OCI-LY7 (cell line): ENCODE data around the gene ZNF423. TPM values are rescaled to one million over a fixed set of nuclear protein-coding genes. Genes with fewer than 3 reads are reported as not detected.

ENCODE experiments used
- BruUV-seq: library from RNA; stranded (reverse); fragments of 400-500 nt; replicated peaks from 2 replicates; lab custom pipeline; 2021; lab: Mats Ljungman, UMichigan
- CTCF ChIA-PET: fragments of 300-600 bp; sonication (Branson Sonifier 250); formaldehyde crosslinking; loops from one replicate; lab custom pipeline; 2022; ENCODE audit warnings: antibody characterized with exemption; ENCODE audit not compliant: unreplicated experiment; lab: Charles Lee
- POLR2A ChIA-PET: fragments of 300-600 bp; sonication (Branson Sonifier 250); formaldehyde crosslinking; loops from one replicate; lab custom pipeline; 2022; ENCODE audit warnings: antibody characterized with exemption; lab: Charles Lee
- DNase-seq: peaks from one replicate; pipeline ENCODE4 v3.0.0-alpha.2; 2015; ENCODE audit warnings: low spot score
- H2AFZ ChIP-seq: fragments of 200-600 bp; sonication (generic), shearing (Covaris generic); 2 replicates; pipeline ENCODE4 v1.6.1; 2014; ENCODE audit warnings: mild to moderate bottlenecking, antibody characterized with exemption, low read length, moderate library complexity
- H3K27ac ChIP-seq: fragments of 200-600 bp; sonication (generic); 2 replicates; pipeline ENCODE4 v1.5.1; 2014; ENCODE audit warnings: mixed run types, low read depth, mild to moderate bottlenecking, moderate library complexity, low read length, inconsistent platforms; ENCODE audit not compliant: poor library complexity, severe bottlenecking
- H3K36me3 ChIP-seq: fragments of 200-600 bp; sonication (generic); 2 replicates; pipeline ENCODE4 v1.6.1; 2014; ENCODE audit warnings: mild to moderate bottlenecking, antibody characterized with exemption, low read length, moderate library complexity, mixed read lengths; ENCODE audit not compliant: insufficient read depth
- H3K4me1 ChIP-seq: fragments of 200-600 bp; sonication (generic); 2 replicates; pipeline ENCODE4 v1.5.1; 2014; ENCODE audit warnings: mild to moderate bottlenecking, low read length; ENCODE audit not compliant: insufficient read depth, poor library complexity, severe bottlenecking
- H3K4me2 ChIP-seq: fragments of 200-600 bp; sonication (generic); 2 replicates; pipeline ENCODE4 v1.6.1; 2014; ENCODE audit warnings: mild to moderate bottlenecking, low read length
- H3K4me3 ChIP-seq: fragments of 200-600 bp; sonication (generic); 2 replicates; pipeline ENCODE4 v1.5.1; 2014; ENCODE audit warnings: mild to moderate bottlenecking, low read depth, low read length; ENCODE audit not compliant: poor library complexity, severe bottlenecking
- H3K79me2 ChIP-seq: fragments of 200-600 bp; sonication (generic); 2 replicates; pipeline ENCODE4 v1.6.1; 2016; ENCODE audit warnings: low read depth, mild to moderate bottlenecking, low read length, moderate library complexity, mixed read lengths; ENCODE audit not compliant: insufficient read depth
- H3K9me2 ChIP-seq: fragments of 200-600 bp; sonication (generic); 2 replicates; pipeline ENCODE4 v1.6.1; 2016; ENCODE audit warnings: mild to moderate bottlenecking, low read length, mixed read lengths; ENCODE audit not compliant: insufficient read depth
- H3K9me3 ChIP-seq: fragments of 200-600 bp; sonication (generic); 2 replicates; pipeline ENCODE4 v1.6.1; 2014; ENCODE audit warnings: mild to moderate bottlenecking, mixed run types, low read length, mixed read lengths
- H4K20me1 ChIP-seq: fragments of 200-600 bp; sonication (generic); 2 replicates; pipeline ENCODE4 v1.6.1; 2014; ENCODE audit warnings: mild to moderate bottlenecking, antibody characterized with exemption, low read length, moderate library complexity, mixed read lengths; ENCODE audit not compliant: insufficient read depth
- CTCF ChIP-seq: fragments of 200-600 bp; sonication (generic); conservative IDR thresholded peaks from 2 replicates; pipeline ENCODE4 v1.5.1; 2014; ENCODE audit warnings: mild to moderate bottlenecking, antibody characterized with exemption, low read length, moderate library complexity, mixed read lengths
- EZH2phosphoT487 ChIP-seq: fragments of 200-600 bp; sonication (generic); IDR thresholded peaks from 2 replicates; pipeline ENCODE4 v1.6.1; 2018; ENCODE audit warnings: low read depth, borderline replicate concordance, mild to moderate bottlenecking, mixed run types, antibody characterized with exemption, low read length, moderate library complexity, mixed read lengths
- intact Hi-C: fragments of 100-400 bp; cut with micrococcal nuclease; formaldehyde crosslinking; loops from one replicate; pipeline ENCODE4 v1.10.0; 2022; ENCODE audit not compliant: unreplicated experiment
- total RNA-seq, 2 experiments: library from RNA; depleted of rRNA in 1 of 2; stranded (reverse); fragments of >200 nt in 1 of 2; shearing (Covaris generic) in 1 of 2; gene quantifications; 2 replicates each; pipeline ENCODE4 v1.2.3, GENCODE V29; 2014 to 2022

The ZNF423 gene
- total RNA-seq, 2 experiments from 2014 or later, result 0.09 to 0.13 TPM

- Histone ChIP-seq H3K79me2 (no peaks in the 10 kb centered on the region), H4K20me1 (no peaks in the 10 kb centered on the region), H3K9me2 (no peaks in the 10 kb centered on the region), H3K4me2 (no peak overlapping the region), H3K27ac (no peak overlapping the region), H2AFZ (no peak overlapping the region), H3K36me3 (no peaks in the 10 kb centered on the region), H3K9me3 (no peaks in the 10 kb centered on the region), H3K4me1 (peaks cover 50% of the 10 kb centered on the region), H3K4me3 (no peak overlapping the region)
- no peak for DNase-seq
- intact Hi-C loops, result no loop called here
- POLR2A ChIA-PET, result interaction anchor here (1.3 to 4.3 kb wide), 3 partner anchors 11 to 19 kb away, joined by 3 to 24 read pairs (median 10); no protein-coding TSS in a partner anchor
- no TSS peak for BruUV-seq
- CTCF ChIA-PET, result no interaction called here
- TF ChIP-seq CTCF (no peak), EZH2phosphoT487 (no peak)
Measured at GRCh38 chr16:49460786-49461470, 395.0 kb downstream of the ZNF423 start.

- CTCF ChIA-PET, result no interaction called here
Measured at GRCh38 chr16:49459953-49460735, 395.8 kb downstream of the ZNF423 start.

More at GRCh38 chr16:49459953-49460735, 395.8 kb downstream of the ZNF423 start:
- Histone ChIP-seq H3K79me2 (no peaks in the 10 kb centered on the region), H3K4me1 (peaks cover 42% of the 10 kb centered on the region), H3K4me2 (no peak overlapping the region), H3K9me2 (no peaks in the 10 kb centered on the region), H3K9me3 (no peaks in the 10 kb centered on the region), H3K27ac (no peak overlapping the region), H3K36me3 (no peaks in the 10 kb centered on the region), H3K4me3 (no peak overlapping the region), H2AFZ (no peak overlapping the region), H4K20me1 (no peaks in the 10 kb centered on the region)
- no TSS peak for BruUV-seq
- POLR2A ChIA-PET, result interaction anchor here (0.7 to 4.3 kb wide), 4 partner anchors 10 to 597 kb away, joined by 3 to 24 read pairs (median 4); no protein-coding TSS in a partner anchor
- intact Hi-C loops, result no loop called here
- no peak for TF ChIP-seq CTCF
- TF ChIP-seq EZH2phosphoT487, result no peak
- no peak for DNase-seq
